EH (cell line): ENCODE results near the gene RBM38.
"Not testable (repeated sequence)": the region's sequence is repeated elsewhere in the genome, so short reads cannot be mapped to it uniquely, and the experiment has no call there.

Experiments used
- DNase-seq: peaks from one replicate; pipeline ENCODE4 v3.0.0-alpha.2; 2015; ENCODE audit warnings: low read depth

The RBM38 gene

GRCh38 chr20:57390604-57391438 lies at the start of gene RBM38:
RBM38 (plus strand) TSS chr20:57391396; CDS start chr20:57391582, 186 bp downstream.
- peak; percentile 70 for DNase-seq

GRCh38 chr20:57341663-57342062 lies 49.5 kb upstream of the RBM38 start:
- no peak for DNase-seq

- DNase-seq = peak; percentile 56
Measured at GRCh38 chr20:57342829-57343228, 48.4 kb upstream of the RBM38 start.

DNA sequence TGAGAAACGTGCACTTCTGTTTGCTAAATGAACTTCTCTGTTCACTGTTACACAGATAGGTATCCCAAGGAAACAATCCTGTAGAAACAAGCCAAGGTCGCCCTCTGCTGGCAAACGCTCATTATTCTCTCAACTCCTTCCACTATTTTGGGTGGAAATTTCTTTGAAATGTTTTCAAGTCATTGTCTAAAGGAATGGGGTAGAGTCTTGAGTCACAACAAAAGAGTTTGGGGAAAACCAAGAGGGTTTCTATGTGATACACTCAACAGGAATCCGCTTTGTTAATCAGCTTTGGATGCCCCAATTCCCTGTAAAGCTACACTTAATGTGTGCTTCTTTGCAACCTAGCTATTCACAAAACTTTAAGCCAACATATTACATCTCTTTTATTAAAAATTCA lies 44.7 kb upstream of the RBM38 start:
- peak; percentile 74 for DNase-seq

GRCh38 chr20:57347393-57347792 lies 43.8 kb upstream of the RBM38 start:
- DNase-seq = no peak

GRCh38 chr20:57348200-57348921 lies 42.8 kb upstream of the RBM38 start:
- DNase-seq = not testable (repeated sequence)

DNA sequence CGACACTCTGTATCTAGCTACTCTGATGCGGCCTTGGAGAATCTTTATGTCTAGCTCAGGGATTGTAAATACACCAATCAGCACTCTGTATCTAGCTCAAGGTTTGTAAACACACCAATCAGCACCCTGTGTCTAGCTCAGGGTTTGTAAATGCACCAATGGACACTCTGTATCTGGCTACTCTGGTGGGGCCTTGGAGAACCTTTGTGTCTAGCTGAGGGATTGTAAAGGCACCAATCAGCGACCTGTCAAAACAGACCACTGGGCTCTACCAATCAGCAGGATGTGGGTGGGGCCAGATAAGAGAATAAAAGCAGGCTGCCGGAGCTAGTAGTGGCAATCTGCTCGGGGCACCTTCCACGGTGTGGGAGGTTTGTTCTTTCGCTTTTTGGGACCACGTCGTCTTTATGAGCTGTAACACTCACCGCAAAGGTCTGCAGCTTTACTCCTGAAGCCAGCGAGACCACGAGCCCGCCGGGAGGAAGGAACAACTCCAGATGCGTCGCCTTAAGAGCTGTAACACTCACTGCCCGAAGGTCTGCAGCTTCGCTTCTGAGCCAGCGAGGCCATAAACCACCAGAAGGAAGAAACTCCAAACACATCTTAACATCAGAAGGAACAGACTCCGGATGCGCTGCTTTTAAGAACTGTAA lies 42.1 kb upstream of the RBM38 start:
- DNase-seq = not testable (repeated sequence)

DNA sequence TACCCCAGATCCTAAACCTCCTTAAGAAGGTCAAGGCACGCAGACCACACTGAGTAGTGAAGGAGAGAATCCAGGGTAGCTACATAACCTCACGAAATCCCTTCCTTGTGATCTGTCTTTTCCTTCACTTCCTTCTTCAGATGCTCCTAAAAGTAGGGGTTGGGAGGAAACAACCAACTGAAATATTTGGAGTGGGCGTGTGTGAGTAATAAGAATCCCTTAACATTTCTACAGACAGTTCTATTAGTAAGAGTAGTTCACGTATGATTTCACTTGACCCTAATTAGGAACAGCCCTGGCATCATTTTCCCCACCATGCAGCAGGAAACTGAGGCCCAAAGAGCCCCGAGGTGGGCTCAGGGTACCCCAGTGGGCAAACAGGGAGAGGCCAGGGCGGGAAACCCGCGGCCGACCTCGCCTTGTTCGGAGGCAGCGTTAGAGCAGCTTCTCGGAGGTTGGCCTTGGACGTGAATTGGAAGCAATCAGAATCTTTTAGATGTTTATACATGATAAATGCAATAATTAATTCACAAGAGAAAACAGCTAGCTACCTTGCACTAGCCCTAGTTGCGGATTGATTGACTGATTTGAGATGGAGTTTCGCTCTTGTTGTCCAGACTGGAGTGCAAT lies 41.0 kb upstream of the RBM38 start:
- DNase-seq = peak; percentile 12

DNA sequence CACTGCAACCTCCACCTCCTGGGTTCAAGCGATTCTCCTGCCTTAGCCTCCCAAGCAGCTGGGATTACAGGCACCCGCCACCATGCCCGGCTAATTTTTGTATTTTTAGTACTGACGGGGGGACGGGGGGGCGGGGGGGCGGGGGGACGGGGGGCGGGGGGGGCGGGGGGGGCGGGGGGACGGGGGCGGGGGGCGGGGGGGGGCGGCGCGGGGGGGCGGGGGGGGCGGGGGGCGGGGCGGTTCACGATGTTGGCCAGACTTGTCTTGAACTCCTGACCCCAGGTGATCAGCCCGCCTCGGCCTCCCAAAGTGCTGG lies 40.5 kb upstream of the RBM38 start:
- DNase-seq = not testable (repeated sequence)

GRCh38 chr20:57351042-57351783 lies 40.0 kb upstream of the RBM38 start, which contains the start of gene RAE1:
RAE1 (plus strand) TSS chr20:57351255; CDS start chr20:57354039, 2,784 bp downstream.
- DNase-seq = peak; percentile 94

DNA sequence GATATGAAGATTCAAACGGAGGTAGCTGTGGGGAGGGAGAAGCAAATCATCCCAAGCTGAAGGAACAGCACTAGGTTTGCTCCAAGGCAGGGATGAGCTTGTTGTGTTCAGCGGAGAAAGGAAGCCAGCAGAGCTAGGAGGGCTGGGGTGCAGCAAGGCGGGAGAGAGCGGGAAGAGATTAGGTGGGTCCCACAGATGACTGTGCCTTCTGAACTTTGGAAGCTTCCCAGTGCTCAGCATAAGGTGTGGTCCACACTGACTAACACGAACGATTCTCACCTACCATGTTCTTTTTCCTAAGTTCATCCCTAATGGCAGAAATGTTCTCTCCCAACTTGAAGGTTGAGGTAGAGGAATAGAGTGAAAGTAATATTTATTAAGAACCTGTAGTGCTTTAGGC lies 38.9 kb upstream of the RBM38 start:
- no peak for DNase-seq

DNA sequence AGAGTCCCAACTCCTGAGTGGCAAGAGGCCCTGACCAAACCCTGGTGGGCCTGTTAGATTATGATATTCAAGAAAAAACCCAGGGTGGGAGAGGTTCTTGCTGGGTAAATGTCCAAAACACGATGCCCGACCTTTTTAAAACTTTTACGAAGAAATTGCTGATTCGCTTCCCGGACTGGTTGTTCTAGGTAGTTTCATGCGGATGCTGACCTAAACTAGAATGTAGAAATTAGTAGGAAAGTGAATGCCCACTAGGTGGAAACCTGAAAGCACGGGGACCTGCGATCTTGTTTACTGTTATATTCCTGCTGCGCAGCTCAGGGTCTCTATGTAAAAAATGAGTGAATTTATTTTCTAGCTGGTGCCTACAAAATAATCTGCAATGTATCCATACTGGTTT lies 37.8 kb upstream of the RBM38 start:
- DNase-seq = no peak

GRCh38 chr20:57361517-57361916 lies 29.7 kb upstream of the RBM38 start:
- DNase-seq = peak; percentile 89

DNA sequence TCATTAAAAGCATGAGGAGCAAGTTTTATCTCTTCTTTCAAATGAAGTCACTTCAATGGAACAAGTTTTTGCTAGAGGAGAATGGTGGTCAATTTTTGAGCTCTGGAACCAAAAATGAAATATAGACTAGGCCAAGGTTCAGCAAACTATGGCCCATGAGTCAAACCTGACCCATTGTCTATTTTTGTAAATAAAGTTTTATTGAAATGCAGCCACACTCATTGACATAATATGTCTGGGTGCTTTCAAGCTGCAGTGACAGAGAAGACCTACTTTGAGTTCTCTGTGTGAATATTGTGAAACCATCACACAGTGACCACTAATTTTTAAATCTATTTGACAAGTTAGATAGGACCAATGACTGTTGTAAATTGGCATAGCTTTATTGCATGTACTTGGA lies 26.7 kb upstream of the RBM38 start:
- no peak for DNase-seq

- DNase-seq = no peak
Measured at GRCh38 chr20:57369596-57369995, 21.6 kb upstream of the RBM38 start.

DNA sequence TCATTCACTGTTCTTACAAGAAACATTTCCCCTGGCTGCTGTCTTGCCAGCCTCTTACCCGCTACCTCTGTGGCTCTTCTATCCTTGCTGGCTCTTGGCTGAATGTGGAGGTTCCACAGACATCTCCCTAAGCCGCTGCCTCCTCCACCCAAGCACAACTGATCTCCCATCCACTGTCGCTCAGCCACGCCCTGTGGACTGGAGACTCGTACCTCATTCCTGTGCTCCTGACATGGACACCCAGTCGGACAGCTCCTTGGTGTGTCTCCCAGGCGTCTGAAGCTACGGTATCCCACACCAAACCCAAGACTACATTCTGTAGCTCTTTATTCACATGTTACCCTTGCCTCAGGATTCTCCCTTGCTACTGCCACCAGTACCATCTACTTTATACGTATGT lies 20.9 kb upstream of the RBM38 start:
- DNase-seq = no peak

- no peak for DNase-seq
Measured at GRCh38 chr20:57371363-57371762, 19.8 kb upstream of the RBM38 start.

GRCh38 chr20:57372157-57372556 lies 19.0 kb upstream of the RBM38 start:
- no peak for DNase-seq

- no peak for DNase-seq
Measured at GRCh38 chr20:57372581-57373350, 18.4 kb upstream of the RBM38 start.

DNA sequence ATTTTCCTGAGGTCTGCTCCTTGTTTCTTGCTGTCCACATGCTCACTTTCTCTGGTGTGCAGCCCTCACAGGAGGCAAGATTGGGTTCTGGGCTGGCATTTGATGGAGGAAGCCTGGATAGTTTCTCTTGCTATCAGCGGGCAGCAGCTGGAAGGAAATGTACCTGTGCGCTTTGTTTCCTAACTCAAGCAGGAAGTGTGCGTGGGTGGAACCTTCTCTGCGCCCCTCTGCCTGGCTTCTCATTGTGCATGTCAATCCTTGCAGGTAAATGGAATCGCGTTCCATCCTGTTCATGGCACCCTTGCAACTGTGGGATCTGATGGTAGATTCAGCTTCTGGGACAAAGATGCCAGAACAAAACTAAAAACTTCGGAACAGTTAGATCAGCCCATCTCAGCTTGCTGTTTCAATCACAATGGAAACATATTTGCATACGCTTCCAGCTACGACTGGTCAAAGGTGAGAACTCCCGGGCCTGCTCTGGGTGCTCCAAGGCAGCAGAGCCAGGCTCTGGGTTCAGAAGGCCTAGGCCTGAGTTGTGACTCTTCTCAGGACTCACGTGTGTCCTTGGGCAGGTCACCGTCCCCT lies 16.8 kb upstream of the RBM38 start:
- DNase-seq = no peak
